Upper lobe of left lung (tissue), 4 donors: ENCODE data around the gene DVL3.

Source experiments
- CTCF ChIP-seq, 6 experiments: fragments of 450-650 bp in 4 of 6; fragments of 200-600 bp in 2 of 6; sonication (generic) in 2 of 6; IDR thresholded peaks; one replicate each; pipeline ENCODE4 v1.5.1; 2016 to 2019; ENCODE audit warnings: antibody characterized with exemption in 6 of 6
- EP300 ChIP-seq, 4 donors: sonication (generic); formaldehyde crosslinking; IDR thresholded peaks; one replicate each; pipeline ENCODE4 v1.5.1; 2017; ENCODE audit warnings: antibody characterized with exemption in 4 of 4, control low read depth in 2 of 4
- POLR2A ChIP-seq, 4 donors: fragments of 450-650 bp; IDR thresholded peaks; one replicate each; pipeline ENCODE4 v1.5.1; 2016 to 2017; ENCODE audit warnings: antibody characterized with exemption in 4 of 4, mild to moderate bottlenecking in 2 of 4

- TF ChIP-seq CTCF (IDR thresholded peaks at IDR 0.05): no peak
- TF ChIP-seq POLR2A (IDR thresholded peaks at IDR 0.05): no peak
- no peak for TF ChIP-seq EP300 (IDR thresholded peaks at IDR 0.05)
These were observed 32.9 kb downstream of the DVL3 start for GRCh38 chr3:184188080-184188479.
